ENCODE data around the gene PTOV1.

PTOV1 gene

DNA sequence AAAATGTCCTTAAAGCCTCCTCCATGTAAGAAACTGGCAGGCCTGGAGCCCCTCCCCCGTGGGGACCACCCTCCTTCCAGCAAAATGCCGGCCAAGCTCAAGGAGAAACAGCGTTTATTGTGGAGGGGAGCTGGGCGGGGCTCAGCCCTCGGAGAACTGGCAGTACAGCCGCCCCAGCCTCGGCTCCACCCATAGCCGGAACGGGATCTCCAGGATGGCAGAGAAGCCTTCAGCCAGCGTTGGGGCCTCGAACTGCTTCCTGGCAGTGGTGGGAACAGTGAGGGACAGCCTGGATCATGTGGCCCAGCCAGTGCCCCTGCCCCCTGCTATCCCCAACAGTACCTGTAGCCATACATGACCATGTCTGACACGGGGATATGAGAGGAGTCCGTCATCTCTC, 10.1 kb downstream of the PTOV1 start:
- no peak for FAIRE-seq

DNA sequence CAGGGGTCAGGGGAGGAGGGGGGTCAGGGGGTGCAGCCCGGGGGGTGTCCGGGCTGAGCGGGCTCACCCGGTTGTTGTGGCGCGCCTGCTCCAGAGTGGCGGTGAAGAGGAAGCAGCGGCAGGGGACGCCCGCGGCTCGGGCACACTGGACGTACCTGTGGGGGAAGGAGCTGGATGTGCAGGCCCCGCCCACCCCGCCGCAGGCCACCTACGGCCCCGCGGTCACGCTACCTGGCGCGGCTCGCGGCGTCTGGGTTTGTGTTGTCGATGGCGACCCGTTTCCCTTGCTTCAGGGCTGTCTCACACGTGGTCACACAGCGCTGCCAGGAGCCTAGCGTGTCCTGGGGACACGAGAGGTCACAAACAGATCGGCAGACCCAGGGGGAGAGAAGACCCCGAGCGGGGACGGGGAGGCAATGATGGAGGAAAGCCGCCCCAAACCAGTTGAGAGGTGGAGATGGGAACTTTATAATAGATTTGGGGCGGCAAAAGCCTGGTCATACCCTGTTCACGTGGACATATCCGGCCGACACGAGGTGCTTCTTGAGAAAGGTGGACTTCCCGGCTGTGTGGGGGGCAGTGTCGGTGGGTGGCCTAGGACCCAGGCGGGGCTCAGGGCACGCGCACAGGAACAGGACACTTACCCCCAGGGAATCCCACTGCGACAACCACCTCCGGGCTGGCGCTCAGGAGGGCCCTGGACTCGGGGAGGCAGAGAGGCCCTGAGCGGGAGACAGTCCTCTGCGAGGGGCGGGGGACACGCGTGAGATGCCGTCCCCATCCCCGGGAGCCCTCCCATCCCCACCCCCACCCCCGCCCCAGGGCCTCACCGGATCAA, 10.8 kb downstream of the PTOV1 start:
- FAIRE-seq, result no peak

DNA sequence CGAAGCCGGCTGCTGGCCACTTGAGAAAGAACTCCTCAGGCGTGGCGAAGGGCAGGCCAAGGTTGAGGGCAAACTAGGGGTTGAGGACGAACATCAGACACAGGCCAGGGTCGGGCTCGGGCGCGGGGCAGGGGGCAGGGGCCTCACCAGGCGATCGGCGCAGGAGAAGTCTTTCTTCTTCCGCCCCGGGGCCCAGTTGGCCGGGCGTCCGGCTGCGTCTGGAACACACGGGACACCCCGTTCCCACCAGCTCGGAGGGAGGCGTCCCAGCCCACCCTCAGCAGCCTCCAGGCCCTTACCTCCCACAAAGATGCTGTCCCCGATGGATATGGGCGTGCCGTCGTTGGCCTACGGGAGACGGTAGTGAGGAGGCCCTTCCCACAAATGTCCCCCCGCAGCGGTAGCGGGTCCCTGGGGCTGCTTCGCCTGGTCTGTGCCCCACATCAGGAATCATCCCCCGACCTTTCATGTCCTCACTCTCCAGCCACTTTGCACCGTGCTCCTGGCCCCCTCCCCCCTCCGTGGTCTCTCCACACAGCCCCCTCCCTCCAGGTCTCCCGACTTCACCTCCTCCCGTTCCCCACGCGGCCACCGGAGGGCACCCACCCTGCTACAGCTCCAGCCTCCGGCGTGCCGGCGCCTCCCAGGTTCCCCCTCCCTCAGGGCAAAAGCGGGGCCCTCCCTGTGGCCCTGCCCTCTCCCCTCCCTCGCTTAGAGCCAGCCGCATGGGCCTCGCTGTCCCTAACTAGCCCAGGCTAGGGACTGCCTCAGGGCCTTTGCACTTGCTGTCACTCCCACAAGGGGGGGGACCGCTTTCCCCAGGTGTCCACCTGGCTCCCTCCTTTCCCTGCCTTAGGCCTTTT, 11.7 kb downstream of the PTOV1 start:
- no peak for FAIRE-seq

DNA sequence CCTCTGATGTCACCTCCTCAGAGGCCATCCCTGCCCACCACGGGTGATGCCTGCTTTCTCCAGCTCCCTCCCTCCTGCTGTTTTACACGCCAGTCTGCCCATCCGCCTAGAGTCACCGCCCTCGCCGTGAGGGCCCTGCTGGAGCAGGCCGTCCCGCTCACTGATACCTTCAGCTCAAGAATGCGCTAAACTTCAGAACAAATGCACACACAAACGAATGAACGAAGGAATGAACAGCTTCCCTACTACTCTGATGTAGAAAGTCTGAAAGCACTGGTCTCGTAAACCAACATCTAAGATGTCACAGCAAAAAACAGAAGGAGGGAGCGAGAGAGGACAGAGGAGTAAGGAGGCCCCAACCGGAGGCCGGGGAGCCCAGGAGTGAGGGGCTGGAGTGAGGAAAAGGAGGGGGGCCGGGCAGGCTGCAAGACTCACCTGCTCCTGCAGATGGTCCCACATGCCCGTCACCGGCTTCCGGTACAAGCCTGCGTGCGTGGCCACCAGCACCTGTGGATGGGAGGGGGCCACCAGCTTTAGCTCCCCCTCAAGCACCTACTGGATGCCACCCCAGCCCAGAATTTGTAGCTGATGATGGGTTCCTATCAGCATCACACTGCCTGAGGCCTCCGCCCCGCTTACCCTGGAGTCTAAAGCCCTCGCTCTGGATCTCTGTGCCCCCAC, 12.4 kb downstream of the PTOV1 start:
- FAIRE-seq, result no peak

DNA sequence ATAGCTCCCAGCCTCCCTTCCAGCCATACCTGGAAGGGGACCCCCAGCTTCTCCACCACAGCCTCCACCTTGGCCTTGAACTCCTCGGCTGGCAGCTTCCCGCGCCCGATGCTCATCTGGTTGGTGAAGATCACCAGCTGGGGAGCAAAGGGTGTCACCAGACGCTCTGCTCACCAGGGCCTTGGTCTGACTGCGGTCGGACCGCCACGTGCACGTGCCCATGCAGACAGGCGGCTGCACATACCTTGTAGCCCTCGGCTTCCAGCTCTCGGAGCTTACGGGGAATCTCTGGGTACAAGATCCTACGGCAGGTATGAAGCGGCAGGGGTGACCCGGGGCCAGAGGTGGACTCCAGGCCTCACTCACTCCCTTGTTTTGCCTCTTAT, 13.0 kb downstream of the PTOV1 start:
- no peak for FAIRE-seq

DNA sequence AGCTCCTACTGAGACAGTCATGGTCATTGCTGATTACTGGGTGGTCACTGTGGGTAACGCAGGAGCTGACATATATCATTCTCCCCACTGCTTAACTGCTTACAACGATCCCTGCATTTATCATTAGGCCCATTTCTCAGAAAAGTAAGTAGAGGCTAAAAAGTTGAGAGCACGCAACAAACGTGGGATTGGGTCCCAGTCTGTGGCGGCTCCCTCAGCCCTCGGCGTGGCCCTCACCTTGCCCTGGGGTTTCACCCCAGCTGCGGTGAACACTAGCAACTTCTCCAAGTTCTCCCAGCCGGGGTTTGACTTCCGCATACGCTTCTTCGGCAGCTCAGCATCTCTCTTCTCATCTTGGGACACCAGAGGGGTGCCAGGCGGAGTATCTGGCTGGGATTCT, 13.9 kb downstream of the PTOV1 start:
- no peak for FAIRE-seq

DNA sequence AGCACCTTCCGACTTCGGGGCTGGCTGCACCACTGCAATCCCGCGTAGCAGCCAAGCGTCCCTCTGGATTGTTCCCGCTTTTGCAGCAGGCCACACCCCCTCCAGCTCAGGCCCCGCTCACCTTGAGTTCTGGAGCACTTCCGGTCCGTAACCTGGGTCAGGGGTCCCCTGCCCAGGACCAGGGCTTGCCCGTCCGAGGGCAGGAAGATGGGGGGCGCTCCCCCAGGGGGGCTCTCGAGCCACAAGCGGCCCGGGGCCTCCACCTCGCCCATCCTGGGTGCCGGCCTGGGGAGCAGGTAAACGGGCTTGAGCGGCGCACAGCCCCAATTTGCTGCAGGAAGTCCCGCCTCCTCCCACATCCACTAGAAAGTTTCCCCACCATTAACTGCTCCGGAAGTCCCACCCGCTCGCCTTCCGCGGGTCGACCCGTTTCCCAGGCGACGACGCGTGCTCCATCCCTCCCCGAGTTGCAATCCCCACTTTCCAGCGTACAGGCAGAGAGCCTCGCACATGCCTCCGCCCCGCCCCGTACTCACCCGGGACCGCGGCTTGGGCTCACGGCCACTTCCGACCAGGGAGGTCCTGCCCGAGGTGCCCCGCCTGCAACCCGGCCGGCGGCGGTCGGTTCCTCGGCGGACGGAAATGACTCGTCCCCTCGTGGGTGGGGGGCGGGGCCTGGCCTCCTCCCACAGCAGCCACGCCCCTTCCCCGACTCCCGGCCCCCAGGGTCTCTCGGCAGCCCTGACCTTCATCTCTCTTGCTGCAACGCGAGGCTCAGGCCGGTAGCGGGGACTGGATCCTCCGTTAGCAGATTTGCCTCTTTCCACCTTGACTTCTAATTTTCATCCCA, 16.2 kb downstream of the PTOV1 start, which contains the start of gene PNKP:
TSS of gene PNKP (minus strand) at position 644 of the 850 bp plus-strand sequence. CDS start at position 272, 372 bp downstream.
- peak; percentile 68 for FAIRE-seq

DNA sequence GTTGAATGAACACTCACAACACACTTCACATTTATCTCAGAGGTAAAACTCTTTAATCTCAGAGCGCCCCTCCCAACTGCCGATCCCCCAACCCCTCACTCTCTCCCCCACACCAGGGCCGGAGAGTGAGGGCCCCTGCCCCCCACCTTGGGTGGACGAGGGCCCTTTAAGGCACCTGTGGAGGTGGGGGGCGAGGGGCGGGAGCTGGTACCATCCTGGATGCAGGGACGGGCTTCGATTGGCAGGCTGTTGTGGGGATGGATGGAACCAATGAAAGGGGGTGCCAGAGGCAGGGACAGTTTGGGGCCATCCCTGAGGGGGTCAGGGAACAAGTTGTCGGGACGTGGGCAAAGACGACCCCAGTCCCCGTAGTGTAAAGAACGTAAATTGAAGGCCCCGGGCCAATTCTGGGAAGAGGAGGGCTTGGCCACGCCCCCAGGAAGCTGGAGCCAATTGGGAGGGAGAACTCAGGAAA, 18.1 kb downstream of the PTOV1 start:
- no peak for FAIRE-seq

DNA sequence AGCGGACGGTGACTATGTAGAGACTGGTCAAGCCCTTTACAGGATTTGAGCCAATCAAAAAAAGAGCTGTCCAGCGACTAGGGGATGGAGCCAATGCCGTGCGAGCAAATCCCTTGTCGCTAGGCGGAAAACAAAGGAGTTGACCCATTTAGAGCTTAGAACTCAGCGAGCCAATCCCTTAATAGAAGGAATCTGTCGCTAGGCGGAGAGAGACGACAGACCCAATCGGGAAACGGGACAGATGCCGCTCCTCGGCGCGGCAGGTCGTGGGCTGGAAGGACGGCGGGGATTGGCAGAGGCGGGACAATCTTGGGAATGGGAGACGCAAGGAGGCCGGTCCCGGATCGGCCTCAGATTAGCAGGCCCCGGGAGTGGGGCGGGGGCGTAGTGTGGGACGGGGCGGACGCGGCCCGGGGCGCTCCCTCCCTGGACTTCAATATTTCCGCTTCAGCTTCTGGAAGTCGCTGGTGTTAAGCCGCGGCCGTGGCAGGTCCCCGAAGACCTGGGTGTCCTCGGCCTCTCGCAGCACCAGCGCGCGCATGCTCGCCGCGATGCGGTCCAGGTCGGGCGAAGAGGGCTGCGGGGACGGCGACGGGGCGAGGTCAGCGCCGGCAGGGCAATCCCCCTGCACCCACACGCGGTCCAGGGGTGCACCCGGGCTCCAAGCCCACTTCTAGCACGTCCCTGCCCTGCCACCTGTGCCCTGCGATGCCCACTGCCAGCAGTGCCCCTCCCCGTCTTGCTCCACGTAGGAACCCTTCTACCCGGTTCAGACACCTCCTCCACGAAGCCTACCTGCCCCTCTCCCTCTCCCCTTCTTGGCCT, 18.7 kb downstream of the PTOV1 start:
- FAIRE-seq, result peak; percentile 100

DNA sequence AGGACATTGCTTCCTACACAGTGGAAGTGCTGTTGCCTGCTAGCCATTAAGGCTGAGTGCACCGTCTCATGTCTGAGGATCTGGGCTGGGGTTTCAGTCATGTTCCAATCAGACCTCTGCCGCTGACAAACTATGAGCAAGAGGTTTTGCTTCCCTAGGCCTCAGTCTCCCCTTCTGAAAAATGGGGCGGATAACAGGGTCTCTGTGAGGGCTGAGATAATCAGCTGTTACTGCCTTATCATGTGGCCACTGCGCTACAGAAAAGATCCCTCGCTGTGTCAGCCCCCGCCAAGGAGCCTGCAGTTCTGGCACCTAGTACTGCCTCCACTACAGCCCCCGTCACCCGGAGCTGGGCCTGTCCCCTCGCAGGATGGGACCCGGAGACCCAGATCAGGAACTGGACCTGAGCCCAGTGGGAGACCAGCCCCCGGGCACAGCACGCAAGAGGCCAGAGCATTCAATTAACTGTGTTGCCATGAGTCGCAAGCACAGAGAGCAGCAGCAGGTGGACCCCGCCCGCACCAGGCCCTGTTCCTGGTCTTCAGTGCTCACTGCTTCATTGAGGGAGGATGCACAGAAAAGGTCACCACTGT, 19.4 kb downstream of the PTOV1 start:
- no peak for FAIRE-seq

DNA sequence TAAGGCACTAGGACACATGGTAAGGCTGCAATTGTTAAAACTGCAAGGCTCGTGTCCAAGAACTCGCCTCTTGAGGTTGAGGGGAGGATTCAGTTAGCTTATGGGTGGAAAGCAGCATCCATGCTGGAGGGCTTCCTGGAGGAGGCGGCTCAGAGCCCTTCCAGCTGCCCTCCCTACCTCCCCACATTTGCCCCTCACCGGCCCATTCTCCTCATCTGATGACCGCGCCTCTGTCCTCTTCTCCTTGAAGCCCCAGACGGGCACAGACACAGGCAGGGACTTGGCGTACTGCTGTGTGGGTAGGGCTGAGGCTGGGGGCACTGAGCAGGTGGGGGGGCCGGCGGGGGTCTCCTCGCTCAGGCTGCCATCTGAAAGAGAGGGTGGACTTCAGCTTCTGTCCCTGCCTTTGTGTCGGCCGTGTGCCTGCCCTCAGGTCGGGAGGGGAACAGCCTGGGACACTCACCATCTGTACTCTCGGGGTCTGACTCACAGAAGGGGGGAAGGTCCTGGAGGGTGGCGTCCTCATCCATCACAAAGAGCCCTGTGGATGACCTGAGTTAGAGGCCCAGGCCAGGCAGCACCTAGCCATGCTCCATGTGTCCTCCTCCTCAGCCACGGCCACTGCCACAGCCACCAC, 20.5 kb downstream of the PTOV1 start:
- FAIRE-seq, result no peak

DNA sequence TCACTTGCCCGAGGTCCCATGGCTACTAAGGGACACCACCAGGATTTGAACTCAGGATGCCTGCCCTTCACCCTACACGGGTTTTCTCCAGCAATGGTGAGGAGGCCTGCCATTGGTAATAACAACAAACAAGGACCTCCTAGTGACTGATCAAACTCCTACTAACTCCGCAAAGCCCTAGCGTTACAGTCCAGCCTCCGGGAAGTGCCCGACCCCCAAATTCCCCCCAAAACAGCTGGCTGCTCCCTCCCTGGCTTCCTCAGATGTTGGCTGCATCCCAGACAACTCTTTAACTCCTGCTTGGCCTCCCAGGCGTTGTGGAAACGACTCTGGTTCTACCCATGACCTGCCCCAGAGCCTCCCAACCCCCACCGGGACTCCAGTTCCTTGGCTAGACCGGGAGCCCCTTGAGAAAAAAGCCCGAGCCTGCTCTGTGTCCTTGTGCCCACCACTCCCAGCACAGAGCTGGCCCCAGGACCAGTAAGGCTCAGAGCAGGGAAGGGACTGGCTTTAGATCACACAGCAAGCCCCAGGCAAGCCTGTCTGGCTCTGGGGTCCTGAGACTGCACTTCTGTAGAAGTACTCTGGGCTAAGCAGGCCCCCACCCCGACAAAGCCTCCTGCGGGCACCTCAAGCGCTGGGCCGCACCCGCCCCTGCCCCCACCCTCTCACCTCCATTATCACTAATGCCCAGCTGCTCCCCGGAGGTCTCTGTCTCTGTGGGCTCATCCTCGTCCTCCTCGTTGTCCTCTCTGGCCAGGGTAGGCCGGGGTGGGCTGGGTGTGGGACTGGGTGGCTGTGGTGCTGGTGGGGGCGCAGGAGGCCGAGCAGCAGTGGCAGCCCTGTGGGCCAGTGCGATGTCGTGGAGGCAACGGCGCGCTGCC, 21.5 kb downstream of the PTOV1 start:
- FAIRE-seq, result no peak

DNA sequence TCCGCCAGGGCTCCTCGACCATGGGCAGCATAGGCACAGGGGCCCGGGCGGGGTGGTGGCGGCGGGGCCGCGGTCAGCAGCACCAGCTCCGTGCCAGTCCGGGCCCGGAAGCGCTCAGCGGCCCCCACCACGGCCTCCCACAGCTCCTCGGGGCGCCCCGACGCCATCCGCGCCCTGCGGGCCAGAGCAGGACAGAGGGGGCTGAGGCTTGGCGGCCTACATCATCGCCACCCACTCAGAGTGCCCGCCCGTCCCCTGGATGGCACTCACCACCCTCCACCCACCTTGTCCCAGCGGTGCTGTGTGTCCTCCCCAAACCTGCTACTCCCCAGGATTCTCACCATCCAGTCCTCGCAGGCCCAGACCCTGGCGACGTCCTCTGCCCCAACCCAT, 22.2 kb downstream of the PTOV1 start:
- FAIRE-seq, result no peak

DNA sequence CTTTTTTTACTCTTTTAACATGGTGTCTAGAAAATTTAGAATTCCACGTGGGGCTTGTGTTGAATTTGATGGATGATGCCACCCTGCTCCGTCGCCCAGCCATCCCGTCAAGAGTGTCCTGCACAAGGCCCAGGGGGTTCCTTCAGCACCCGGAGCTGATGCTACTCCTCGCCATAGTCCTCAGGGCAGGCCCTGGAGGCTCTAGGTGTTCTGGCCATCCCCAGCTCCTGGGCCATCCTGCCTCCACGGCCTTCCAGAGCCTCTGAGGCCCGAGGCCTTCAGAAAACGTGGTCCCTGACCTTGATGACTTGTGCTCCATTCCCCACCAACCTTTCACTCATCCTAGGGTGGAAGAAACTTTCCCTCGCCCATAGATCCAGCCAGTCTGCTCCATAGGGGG, 22.9 kb downstream of the PTOV1 start:
- FAIRE-seq, result no peak

DNA sequence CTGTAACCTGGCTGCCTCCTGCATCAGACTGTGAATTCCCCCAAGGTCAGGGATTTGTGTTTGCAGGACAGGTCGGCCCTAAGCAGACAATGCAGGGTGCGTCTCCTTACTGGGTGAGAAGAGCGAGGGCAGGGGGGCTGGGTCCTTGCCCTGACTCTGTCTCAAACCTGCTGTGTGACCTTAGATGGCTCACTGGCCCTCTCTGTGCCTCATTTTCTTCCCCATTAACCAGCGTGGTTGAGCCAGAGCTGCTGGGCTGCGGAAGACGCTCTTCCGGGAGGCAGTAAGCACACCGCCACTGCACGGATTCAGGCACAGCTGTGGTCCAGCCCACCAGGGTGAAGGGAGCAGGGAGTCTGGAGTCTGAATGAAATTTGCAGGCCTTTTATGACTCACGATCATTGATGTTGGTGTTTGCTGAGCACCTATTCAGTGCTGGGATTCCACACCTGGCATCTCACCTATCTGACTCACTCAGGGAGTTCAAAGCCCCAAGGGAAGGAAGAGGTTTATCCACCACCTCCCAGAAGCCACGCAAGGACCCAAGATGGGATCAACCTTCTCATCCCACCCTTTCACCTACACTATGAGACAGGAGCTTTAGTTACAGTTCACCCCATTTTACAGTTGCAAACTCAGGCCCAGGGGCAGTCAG, 23.7 kb downstream of the PTOV1 start:
- no peak for FAIRE-seq

DNA sequence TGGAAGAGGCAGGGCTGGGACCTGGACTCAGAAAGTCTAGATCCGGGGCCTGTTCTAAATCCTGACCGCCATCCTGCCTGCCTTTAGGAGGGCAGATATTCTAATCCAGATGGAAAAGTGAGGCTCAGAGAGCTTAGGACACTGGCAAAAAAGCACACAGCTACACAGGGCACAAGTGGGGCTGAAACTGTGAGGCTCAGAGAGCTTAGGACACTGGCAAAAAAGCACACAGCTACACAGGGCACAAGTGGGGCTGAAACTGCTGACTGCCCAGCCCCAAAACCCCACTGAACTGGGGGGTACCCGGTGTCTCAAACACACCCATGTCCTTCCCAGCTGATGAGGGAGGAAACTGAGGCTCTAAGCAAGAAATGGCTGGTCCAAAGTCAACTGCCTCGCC, 24.2 kb downstream of the PTOV1 start:
- FAIRE-seq, result no peak

DNA sequence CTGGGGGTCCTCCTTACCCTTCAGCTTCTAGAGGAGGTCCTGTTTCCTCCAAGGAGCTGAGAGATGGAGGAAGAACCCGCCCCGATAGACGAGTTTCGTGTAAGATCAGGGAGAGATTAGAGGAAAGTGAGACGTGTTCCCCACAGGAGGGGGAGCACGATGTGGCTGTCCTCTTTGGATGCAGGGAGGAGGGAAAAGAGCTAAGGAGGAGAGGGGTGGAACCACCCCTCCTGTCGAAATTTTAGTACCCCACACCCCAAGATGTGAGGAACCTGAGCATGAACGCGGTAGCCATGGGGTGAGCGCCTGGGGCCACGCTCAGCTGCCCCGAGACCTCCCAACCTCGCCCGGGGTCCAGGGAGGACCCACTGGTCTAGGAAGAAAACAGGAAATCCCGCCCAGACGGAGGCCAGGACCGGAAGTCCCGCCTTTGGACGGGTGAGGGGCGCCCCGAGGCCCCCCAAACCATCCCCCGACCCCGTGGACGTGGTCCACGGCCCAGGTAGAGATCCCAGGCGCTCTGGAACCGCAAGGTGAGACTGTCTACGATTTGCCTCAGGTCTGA, 25.0 kb downstream of the PTOV1 start:
- no peak for FAIRE-seq

DNA sequence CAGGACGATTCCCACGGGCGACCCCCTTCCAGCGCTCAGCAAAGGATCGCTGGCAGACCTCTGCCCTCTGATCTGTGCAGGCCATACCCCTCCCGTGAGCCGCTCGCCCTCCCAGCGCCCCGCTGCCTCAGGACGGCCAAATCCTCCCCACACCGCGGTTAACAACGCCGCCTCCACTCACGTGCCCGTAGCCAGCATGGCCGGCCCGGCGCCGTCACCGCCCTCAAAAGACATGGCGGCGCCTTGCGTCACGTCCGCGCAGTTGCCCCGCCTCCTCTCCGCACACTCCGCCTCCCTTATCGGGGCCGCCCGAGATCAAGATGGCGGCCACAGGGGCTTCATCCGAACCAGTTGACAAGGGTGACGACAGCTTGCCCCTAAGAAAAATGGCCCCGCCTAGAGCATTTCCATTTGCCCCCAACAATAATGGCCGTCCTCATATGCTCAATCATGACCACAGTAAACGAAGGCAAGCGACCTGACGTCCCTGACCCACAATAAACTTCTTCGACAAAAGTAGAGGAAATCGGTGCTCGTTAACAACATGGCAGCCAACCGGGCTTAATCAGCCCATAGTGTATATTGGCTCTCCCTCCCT, 25.6 kb downstream of the PTOV1 start:
- peak; percentile 97 for FAIRE-seq

Data from A204.1 (cell line).